H7 (cell line): Measurements from ENCODE around the gene CIPC. TPM values are rescaled to one million over a fixed set of nuclear protein-coding genes. Genes with fewer than 3 reads are reported as not detected.

Experiments
- DNase-seq: peaks from one replicate; pipeline ENCODE4 v3.0.0; 2012
- H3K27me3 ChIP-seq: 2 replicates; pipeline ENCODE4 v1.6.0; 2011; ENCODE audit warnings: mild to moderate bottlenecking, low read length; ENCODE audit not compliant: control insufficient read depth, insufficient read depth
- H3K36me3 ChIP-seq: replicated peaks from 2 replicates; pipeline ENCODE4 v1.5.1; 2011; ENCODE audit warnings: low read length; ENCODE audit not compliant: control insufficient read depth, insufficient read depth
- H3K4me3 ChIP-seq: 2 replicates; pipeline ENCODE4 v1.5.1; 2011; ENCODE audit warnings: low read depth, mild to moderate bottlenecking, control low read depth, low read length, moderate library complexity; ENCODE audit not compliant: insufficient read depth
- total RNA-seq: library from RNA; depleted of rRNA; stranded (reverse); fragments of >200 nt; shearing (Covaris generic); gene quantifications from 2 replicates; pipeline ENCODE4 v1.2.3, GENCODE V29; 2014

CIPC gene
- total RNA-seq, 1 experiment from 2014 or later: 22.3 TPM

- DNase-seq: peak; percentile 97
- H3K4me3 ChIP-seq: peak overlapping the region; percentile 81
- peaks cover 7% of the 10 kb centered on the region for H3K27me3 ChIP-seq
Observed at GRCh38 chr14:77139540-77140358, 41.7 kb downstream of the CIPC start.

GRCh38 chr14:77140359-77141213 lies 42.5 kb downstream of the CIPC start:
- Histone ChIP-seq H3K27me3 (peaks cover 7% of the 10 kb centered on the region), H3K36me3 (peaks cover 19% of the 10 kb centered on the region), H3K4me3 (peak overlapping the region; percentile 81)
- peak; percentile 74 for DNase-seq

More at GRCh38 chr14:77139540-77140358, 41.7 kb downstream of the CIPC start:
- peaks cover 20% of the 10 kb centered on the region for H3K36me3 ChIP-seq

GRCh38 chr14:77141214-77142004 lies 43.4 kb downstream of the CIPC start, which contains the start of gene ZDHHC22:
ZDHHC22 (minus strand) TSS chr14:77141791; CDS start chr14:77139738, 2,053 bp downstream.
- H3K4me3 ChIP-seq: peak within 1 kb of the TSS; percentile 81
- peak; percentile 94 for DNase-seq
- peaks cover 16% of the 10 kb centered on the region for H3K36me3 ChIP-seq
- H3K27me3 ChIP-seq: peaks cover 8% of the 10 kb centered on the region

GRCh38 chr14:77142005-77142800 lies 44.1 kb downstream of the CIPC start:
- Histone ChIP-seq H3K4me3 (peak overlapping the region; percentile 81), H3K27me3 (peaks cover 9% of the 10 kb centered on the region)
- DNase-seq: no peak

GRCh38 chr14:77143071-77143470 lies 45.0 kb downstream of the CIPC start:
- Histone ChIP-seq H3K27me3 (peaks cover 9% of the 10 kb centered on the region), H3K36me3 (peaks cover 6% of the 10 kb centered on the region), H3K4me3 (no peak overlapping the region; the same call in 1 of the 2 replicates)
- no peak for DNase-seq

More at GRCh38 chr14:77142005-77142800, 44.1 kb downstream of the CIPC start:
- peaks cover 12% of the 10 kb centered on the region for H3K36me3 ChIP-seq

- H3K4me3 ChIP-seq: no peak overlapping the region
- peaks cover 9% of the 10 kb centered on the region for H3K27me3 ChIP-seq
- peak; percentile 28 for DNase-seq
- H3K36me3 ChIP-seq: no peaks in the 10 kb centered on the region
Observed at GRCh38 chr14:77144412-77145115, 46.5 kb downstream of the CIPC start.

GRCh38 chr14:77145975-77146740 lies 48.1 kb downstream of the CIPC start:
- H3K27me3 ChIP-seq: peaks cover 2% of the 10 kb centered on the region; the same call in 1 of the 2 replicates
- H3K4me3 ChIP-seq: no peak overlapping the region
- H3K36me3 ChIP-seq: no peaks in the 10 kb centered on the region
- DNase-seq: peak; percentile 21

GRCh38 chr14:77148510-77149231 lies 50.6 kb downstream of the CIPC start:
- no peak overlapping the region for H3K4me3 ChIP-seq
- DNase-seq: peak; percentile 21

GRCh38 chr14:77151245-77151644 lies 53.2 kb downstream of the CIPC start:
- peak; percentile 76 for DNase-seq
- Histone ChIP-seq H3K36me3 (no peaks in the 10 kb centered on the region), H3K4me3 (no peak overlapping the region), H3K27me3 (peaks cover 2% of the 10 kb centered on the region; the same call in 1 of the 2 replicates)

More at GRCh38 chr14:77148510-77149231, 50.6 kb downstream of the CIPC start:
- H3K27me3 ChIP-seq: peaks cover 2% of the 10 kb centered on the region; the same call in 1 of the 2 replicates
- H3K36me3 ChIP-seq: no peaks in the 10 kb centered on the region

GRCh38 chr14:77151918-77152588 lies 54.0 kb downstream of the CIPC start:
- H3K36me3 ChIP-seq: no peaks in the 10 kb centered on the region
- DNase-seq: no peak
- no peaks in the 10 kb centered on the region for H3K27me3 ChIP-seq
- no peak overlapping the region for H3K4me3 ChIP-seq

GRCh38 chr14:77153802-77154201 lies 55.7 kb downstream of the CIPC start:
- Histone ChIP-seq H3K4me3 (no peak overlapping the region), H3K36me3 (no peaks in the 10 kb centered on the region), H3K27me3 (no peaks in the 10 kb centered on the region; the same call in 1 of the 2 replicates)
- no peak for DNase-seq
